Measurements from ENCODE around the gene ST14. TPM values are rescaled to one million over a fixed set of nuclear protein-coding genes. Genes with fewer than 3 reads are reported as not detected.
A peak's percentile ranks its signal among the peaks of the same experiment; 100 is the strongest.

Gene ST14
- total and polyA plus RNA-seq, 9 donors = 0.30 to 8.5 (median 0.73) TPM

GRCh38 chr11:130148796-130149326 lies 10.7 kb upstream of the ST14 start:
- peaks cover 2% of the 10 kb centered on the region for H3K4me1 ChIP-seq (ENCODE audit: control insufficient read depth, insufficient read depth, low read length)
- no peaks in the 10 kb centered on the region for H3K9me3 ChIP-seq (replicated peaks; ENCODE audit: control insufficient read depth, low read depth, low read length)
- no peak overlapping the region for H3K27ac ChIP-seq (ENCODE audit: low read length)
- H3K4me3 ChIP-seq (ENCODE audit: low read length) = no peak overlapping the region
- WGBS (ENCODE audit: insufficient coverage) = no CpG with 5 or more reads among the region's 12 CpGs
- DNase-seq = no peak
- H3K27me3 ChIP-seq (ENCODE audit: control insufficient read depth, insufficient read depth, low read length) = no peaks in the 10 kb centered on the region
- H3K36me3 ChIP-seq (ENCODE audit: control insufficient read depth, insufficient read depth, low read length) = peaks cover 10% of the 10 kb centered on the region

- Histone ChIP-seq H3K4me1 (ENCODE audit: control insufficient read depth, insufficient read depth, low read length) (peaks cover 2% of the 10 kb centered on the region), H3K36me3 (ENCODE audit: control insufficient read depth, insufficient read depth, low read length) (peaks cover 5% of the 10 kb centered on the region), H3K27me3 (ENCODE audit: control insufficient read depth, insufficient read depth, low read length) (no peaks in the 10 kb centered on the region), H3K9me3 (replicated peaks; ENCODE audit: control insufficient read depth, low read depth, low read length) (no peaks in the 10 kb centered on the region), H3K27ac (ENCODE audit: low read length) (no peak overlapping the region), H3K4me3 (ENCODE audit: low read length) (no peak overlapping the region)
- 86% methylated on average over 5 of the region's 7 CpGs for WGBS (ENCODE audit: insufficient coverage)
- DNase-seq = no peak
Measured at GRCh38 chr11:130150790-130151189, 8.8 kb upstream of the ST14 start.

GRCh38 chr11:130151196-130151595 lies 8.4 kb upstream of the ST14 start:
- Histone ChIP-seq H3K4me1 (ENCODE audit: control insufficient read depth, insufficient read depth, low read length) (peaks cover 2% of the 10 kb centered on the region), H3K27me3 (ENCODE audit: control insufficient read depth, insufficient read depth, low read length) (no peaks in the 10 kb centered on the region), H3K4me3 (ENCODE audit: low read length) (no peak overlapping the region), H3K36me3 (ENCODE audit: control insufficient read depth, insufficient read depth, low read length) (peaks cover 5% of the 10 kb centered on the region), H3K9me3 (replicated peaks; ENCODE audit: control insufficient read depth, low read depth, low read length) (no peaks in the 10 kb centered on the region), H3K27ac (ENCODE audit: low read length) (no peak overlapping the region)
- WGBS (ENCODE audit: insufficient coverage) = no CpG with 5 or more reads among the region's 1 CpG
- DNase-seq = no peak

DNA sequence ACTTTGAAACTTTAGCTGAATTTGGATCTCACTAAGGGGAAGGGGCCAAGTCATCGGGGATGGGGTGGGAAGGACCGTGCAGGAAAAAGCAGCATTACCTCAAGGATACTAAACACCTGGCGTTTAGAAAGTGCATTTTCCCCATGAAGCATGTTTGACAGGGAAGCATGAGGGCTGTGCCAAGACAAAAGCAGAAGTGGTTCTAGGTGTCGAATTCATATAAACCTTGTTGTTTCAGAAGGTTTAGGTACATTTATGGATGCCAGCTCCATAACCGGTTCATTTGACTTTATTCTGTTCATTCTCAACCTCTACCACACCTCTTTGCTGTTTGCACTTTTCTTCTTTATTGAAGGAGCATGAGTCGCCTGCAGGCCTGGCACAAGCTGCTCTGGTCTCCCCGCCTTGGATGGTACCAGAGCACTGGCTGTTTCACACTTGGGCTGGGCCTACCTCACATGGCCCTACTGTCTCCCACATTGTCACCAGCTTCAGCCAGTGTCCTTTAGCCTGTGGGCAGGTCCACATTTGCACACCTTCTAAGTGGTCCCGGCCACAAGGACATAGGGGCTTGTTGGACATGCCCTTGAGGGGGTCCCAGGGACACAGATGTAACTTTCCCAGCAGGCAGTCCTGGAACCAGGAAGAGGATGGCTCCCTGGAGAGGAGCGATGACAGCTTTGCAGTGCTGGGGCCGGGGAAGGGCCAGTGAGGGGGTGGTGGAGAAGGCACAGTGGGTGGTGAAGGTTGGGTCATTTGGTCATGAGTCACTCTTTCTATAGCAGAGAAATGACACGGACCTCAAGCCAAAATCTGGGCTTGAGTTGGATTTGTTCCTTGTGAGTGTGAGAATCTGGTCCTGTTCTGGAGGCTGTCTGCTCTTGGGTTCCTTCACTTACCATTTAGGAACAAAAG lies 3.2 kb upstream of the ST14 start:
- 80% methylated on average over 8 of the region's 11 CpGs for WGBS (ENCODE audit: insufficient coverage)
- no peaks in the 10 kb centered on the region for H3K36me3 ChIP-seq (ENCODE audit: control insufficient read depth, insufficient read depth, low read length)
- H3K4me3 ChIP-seq (ENCODE audit: low read length) = no peak overlapping the region
- peaks cover 35% of the 10 kb centered on the region for H3K27me3 ChIP-seq (ENCODE audit: control insufficient read depth, insufficient read depth, low read length)
- no peaks in the 10 kb centered on the region for H3K9me3 ChIP-seq (replicated peaks; ENCODE audit: control insufficient read depth, low read depth, low read length)
- no peak overlapping the region for H3K27ac ChIP-seq (ENCODE audit: low read length)
- H3K4me1 ChIP-seq (ENCODE audit: control insufficient read depth, insufficient read depth, low read length) = peaks cover 13% of the 10 kb centered on the region
- DNase-seq = no peak

DNA sequence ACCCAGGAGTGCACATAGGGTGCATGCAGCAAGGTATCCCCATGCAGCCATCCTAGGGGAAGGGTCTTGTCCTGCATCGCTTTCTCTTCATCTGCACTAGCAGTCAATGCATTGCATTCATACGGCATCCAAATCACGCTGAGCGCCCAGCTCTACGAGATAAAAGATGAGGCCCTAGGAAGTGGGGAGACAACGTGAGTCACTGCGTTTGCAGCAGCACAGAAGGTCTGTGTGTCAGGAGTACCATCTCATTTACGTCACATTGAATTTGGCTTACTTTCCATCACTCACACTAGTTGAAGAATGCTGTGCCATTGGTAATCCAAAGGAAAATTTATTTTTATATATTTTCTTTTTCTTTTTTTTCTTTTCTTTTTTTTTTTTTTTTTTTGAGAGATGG lies 2.5 kb upstream of the ST14 start:
- H3K27ac ChIP-seq (ENCODE audit: low read length) = no peak overlapping the region
- no peaks in the 10 kb centered on the region for H3K36me3 ChIP-seq (ENCODE audit: control insufficient read depth, insufficient read depth, low read length)
- H3K9me3 ChIP-seq (replicated peaks; ENCODE audit: control insufficient read depth, low read depth, low read length) = no peaks in the 10 kb centered on the region
- WGBS (ENCODE audit: insufficient coverage) = 67% methylated on average over 1 of the region's 8 CpGs
- no peak overlapping the region for H3K4me3 ChIP-seq (ENCODE audit: low read length)
- peaks cover 19% of the 10 kb centered on the region for H3K4me1 ChIP-seq (ENCODE audit: control insufficient read depth, insufficient read depth, low read length)
- no peak for DNase-seq
- H3K27me3 ChIP-seq (ENCODE audit: control insufficient read depth, insufficient read depth, low read length) = peaks cover 42% of the 10 kb centered on the region

GRCh38 chr11:130157840-130158239 lies 1.7 kb upstream of the ST14 start:
- no peaks in the 10 kb centered on the region for H3K9me3 ChIP-seq (replicated peaks; ENCODE audit: control insufficient read depth, low read depth, low read length)
- no peaks in the 10 kb centered on the region for H3K36me3 ChIP-seq (ENCODE audit: control insufficient read depth, insufficient read depth, low read length)
- no peak for DNase-seq
- peaks cover 20% of the 10 kb centered on the region for H3K4me1 ChIP-seq (ENCODE audit: control insufficient read depth, insufficient read depth, low read length)
- H3K27ac ChIP-seq (ENCODE audit: low read length) = no peak overlapping the region
- WGBS (ENCODE audit: insufficient coverage) = no CpG with 5 or more reads among the region's 3 CpGs
- H3K4me3 ChIP-seq (ENCODE audit: low read length) = no peak overlapping the region
- peaks cover 48% of the 10 kb centered on the region for H3K27me3 ChIP-seq (ENCODE audit: control insufficient read depth, insufficient read depth, low read length)

- Histone ChIP-seq H3K4me3 (ENCODE audit: low read length) (no peak overlapping the region), H3K27ac (ENCODE audit: low read length) (no peak overlapping the region), H3K36me3 (ENCODE audit: control insufficient read depth, insufficient read depth, low read length) (no peaks in the 10 kb centered on the region), H3K9me3 (replicated peaks; ENCODE audit: control insufficient read depth, low read depth, low read length) (no peaks in the 10 kb centered on the region), H3K4me1 (ENCODE audit: control insufficient read depth, insufficient read depth, low read length) (peaks cover 25% of the 10 kb centered on the region), H3K27me3 (ENCODE audit: control insufficient read depth, insufficient read depth, low read length) (peaks cover 56% of the 10 kb centered on the region)
- WGBS (ENCODE audit: insufficient coverage) = 71% methylated on average over 14 of the region's 14 CpGs
- DNase-seq = no peak
Measured at GRCh38 chr11:130159139-130159538, 443 bp upstream of the ST14 start.

- peaks cover 25% of the 10 kb centered on the region for H3K4me1 ChIP-seq (ENCODE audit: control insufficient read depth, insufficient read depth, low read length)
- no peaks in the 10 kb centered on the region for H3K9me3 ChIP-seq (replicated peaks; ENCODE audit: control insufficient read depth, low read depth, low read length)
- no peak overlapping the region for H3K4me3 ChIP-seq (ENCODE audit: low read length)
- no peak for DNase-seq
- H3K27ac ChIP-seq (ENCODE audit: low read length) = no peak overlapping the region
- H3K36me3 ChIP-seq (ENCODE audit: control insufficient read depth, insufficient read depth, low read length) = no peaks in the 10 kb centered on the region
- peaks cover 56% of the 10 kb centered on the region for H3K27me3 ChIP-seq (ENCODE audit: control insufficient read depth, insufficient read depth, low read length)
- WGBS (ENCODE audit: insufficient coverage) = 45% methylated on average over 15 of the region's 19 CpGs
Measured at GRCh38 chr11:130160498-130161155, 1.0 kb downstream of the ST14 start.

DNA sequence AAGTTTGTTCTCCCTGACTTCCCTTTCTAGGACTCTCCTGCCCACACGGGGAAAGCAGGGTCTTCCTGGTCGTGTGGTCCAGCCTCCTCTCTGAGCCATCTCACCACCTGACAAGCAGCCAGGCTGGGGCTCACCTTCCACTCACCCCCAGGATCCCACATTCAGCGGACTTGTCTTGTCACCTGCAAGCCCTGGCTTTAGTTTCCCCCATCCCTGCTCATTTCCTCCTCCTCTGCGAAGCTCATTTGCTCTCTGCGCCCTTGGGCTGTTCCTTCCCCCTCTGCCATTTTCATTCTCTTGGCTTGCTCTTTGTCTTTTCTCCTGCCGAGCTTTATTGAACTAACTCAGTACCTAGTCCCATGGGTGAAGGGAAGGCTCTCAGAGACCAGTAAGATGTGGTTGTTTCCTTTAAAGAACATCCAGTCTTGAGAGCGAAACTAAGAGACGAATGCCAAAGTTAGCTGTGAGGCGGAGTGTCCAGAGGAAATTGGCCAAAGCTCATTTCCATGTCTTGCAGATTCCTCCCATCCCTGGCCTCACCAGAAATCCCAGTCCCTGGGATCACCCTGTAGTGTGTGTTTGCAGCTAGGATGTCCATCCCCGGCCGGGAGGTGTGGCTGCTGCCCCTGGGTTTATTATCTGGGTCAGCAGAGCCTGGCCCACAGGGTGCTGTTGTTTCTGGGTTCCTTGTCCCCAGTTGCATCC lies 2.0 kb downstream of the ST14 start:
- Histone ChIP-seq H3K27me3 (ENCODE audit: control insufficient read depth, insufficient read depth, low read length) (peaks cover 56% of the 10 kb centered on the region), H3K36me3 (ENCODE audit: control insufficient read depth, insufficient read depth, low read length) (no peaks in the 10 kb centered on the region), H3K4me3 (ENCODE audit: low read length) (no peak overlapping the region), H3K4me1 (ENCODE audit: control insufficient read depth, insufficient read depth, low read length) (peaks cover 25% of the 10 kb centered on the region), H3K27ac (ENCODE audit: low read length) (no peak overlapping the region), H3K9me3 (replicated peaks; ENCODE audit: control insufficient read depth, low read depth, low read length) (no peaks in the 10 kb centered on the region)
- WGBS (ENCODE audit: insufficient coverage) = 22% methylated on average over 8 of the region's 11 CpGs
- peak; percentile 77 for DNase-seq

- H3K36me3 ChIP-seq (ENCODE audit: control insufficient read depth, insufficient read depth, low read length) = no peaks in the 10 kb centered on the region
- peaks cover 56% of the 10 kb centered on the region for H3K27me3 ChIP-seq (ENCODE audit: control insufficient read depth, insufficient read depth, low read length)
- 85% methylated on average over 2 of the region's 5 CpGs for WGBS (ENCODE audit: insufficient coverage)
- no peak for DNase-seq
- H3K4me3 ChIP-seq (ENCODE audit: low read length) = no peak overlapping the region
- H3K9me3 ChIP-seq (replicated peaks; ENCODE audit: control insufficient read depth, low read depth, low read length) = no peaks in the 10 kb centered on the region
- H3K27ac ChIP-seq (ENCODE audit: low read length) = no peak overlapping the region
- peaks cover 25% of the 10 kb centered on the region for H3K4me1 ChIP-seq (ENCODE audit: control insufficient read depth, insufficient read depth, low read length)
Measured at GRCh38 chr11:130162733-130163132, 3.2 kb downstream of the ST14 start.

Data from muscle of leg (tissue), 11 donors.